WERI-Rb-1 (cell line): ENCODE data around the gene PKHD1.
A peak's percentile ranks its signal among the peaks of the same experiment; 100 is the strongest.

ENCODE experiments used
- DNase-seq: peaks from one replicate; pipeline ENCODE4 v3.0.0-alpha.2; 2020
- H3K27ac ChIP-seq: fragments of 250-450 bp; sonication (Bioruptor Pico); 2 replicates; pipeline ENCODE4 v1.5.1; 2020; ENCODE audit warnings: mild to moderate bottlenecking, moderate library complexity
- H3K27me3 ChIP-seq: fragments of 250-450 bp; sonication (Bioruptor Pico); 2 replicates; pipeline ENCODE4 v1.5.1; 2021; ENCODE audit warnings: mild to moderate bottlenecking, low read depth, moderate library complexity; ENCODE audit not compliant: insufficient read depth, severe bottlenecking
- H3K36me3 ChIP-seq: fragments of 250-450 bp; sonication (Bioruptor Pico); 2 replicates; pipeline ENCODE4 v1.5.1; 2020; ENCODE audit warnings: mild to moderate bottlenecking, moderate library complexity
- H3K4me3 ChIP-seq: 2 replicates; pipeline ENCODE4 v1.5.1; 2011; ENCODE audit warnings: low read depth, mild to moderate bottlenecking, control low read depth, low read length
- H3K9me3 ChIP-seq: fragments of 250-450 bp; sonication (Bioruptor Pico); 2 replicates; pipeline ENCODE4 v1.5.1; 2021; ENCODE audit warnings: mild to moderate bottlenecking, moderate library complexity; ENCODE audit not compliant: severe bottlenecking
- CTCF ChIP-seq: IDR thresholded peaks from 2 replicates; pipeline ENCODE4 v1.5.1; 2011; ENCODE audit warnings: low read depth, mild to moderate bottlenecking, control low read depth, inconsistent platforms, low read length

PKHD1 gene

GRCh38 chr6:51814418-51814817 lies 273.0 kb downstream of the PKHD1 start:
- no peak overlapping the region for H3K4me3 ChIP-seq
- no peaks in the 10 kb centered on the region for H3K27me3 ChIP-seq
- no peaks in the 10 kb centered on the region for H3K36me3 ChIP-seq
- no peak for TF ChIP-seq CTCF
- peak; percentile 24 for DNase-seq
- H3K9me3 ChIP-seq, result no peaks in the 10 kb centered on the region
- H3K27ac ChIP-seq, result no peak overlapping the region

GRCh38 chr6:51813904-51814303 lies 273.5 kb downstream of the PKHD1 start:
- DNase-seq, result no peak
- no peaks in the 10 kb centered on the region for H3K9me3 ChIP-seq
- no peaks in the 10 kb centered on the region for H3K27me3 ChIP-seq
- no peak for TF ChIP-seq CTCF
- no peaks in the 10 kb centered on the region for H3K36me3 ChIP-seq
- H3K27ac ChIP-seq, result no peak overlapping the region
- H3K4me3 ChIP-seq, result no peak overlapping the region

GRCh38 chr6:51812231-51812630 lies 275.2 kb downstream of the PKHD1 start:
- no peaks in the 10 kb centered on the region for H3K36me3 ChIP-seq
- TF ChIP-seq CTCF, result no peak

GRCh38 chr6:51805517-51805916 lies 281.9 kb downstream of the PKHD1 start:
- Histone ChIP-seq H3K9me3 (no peaks in the 10 kb centered on the region), H3K27ac (no peak overlapping the region), H3K4me3 (no peak overlapping the region), H3K27me3 (no peaks in the 10 kb centered on the region), H3K36me3 (no peaks in the 10 kb centered on the region)
- DNase-seq, result no peak
- TF ChIP-seq CTCF, result no peak

More at GRCh38 chr6:51812231-51812630, 275.2 kb downstream of the PKHD1 start:
- no peak for DNase-seq
- H3K9me3 ChIP-seq, result no peaks in the 10 kb centered on the region
- no peaks in the 10 kb centered on the region for H3K27me3 ChIP-seq
- no peak overlapping the region for H3K4me3 ChIP-seq
- no peak overlapping the region for H3K27ac ChIP-seq

GRCh38 chr6:51800603-51801002 lies 286.8 kb downstream of the PKHD1 start:
- H3K4me3 ChIP-seq, result no peak overlapping the region
- TF ChIP-seq CTCF, result no peak
- H3K27ac ChIP-seq, result no peak overlapping the region
- H3K36me3 ChIP-seq, result no peaks in the 10 kb centered on the region
- H3K27me3 ChIP-seq, result no peaks in the 10 kb centered on the region
- DNase-seq, result no peak
- peaks cover 11% of the 10 kb centered on the region for H3K9me3 ChIP-seq

GRCh38 chr6:51793393-51793792 lies 294.0 kb downstream of the PKHD1 start:
- H3K36me3 ChIP-seq, result no peaks in the 10 kb centered on the region
- peaks cover 15% of the 10 kb centered on the region for H3K9me3 ChIP-seq
- DNase-seq, result no peak
- H3K27ac ChIP-seq, result no peak overlapping the region
- TF ChIP-seq CTCF, result no peak
- H3K4me3 ChIP-seq, result no peak overlapping the region
- no peaks in the 10 kb centered on the region for H3K27me3 ChIP-seq
